Uterus (tissue), 2 donors: ENCODE data around the gene HPSE2.

Experiments used
- CTCF ChIP-seq, 4 experiments: fragments of 200-600 bp in 2 of 4; fragments of 450-650 bp in 2 of 4; sonication (generic) in 2 of 4; IDR thresholded peaks; one replicate each; pipeline ENCODE4 v1.5.1; 2016 to 2019; ENCODE audit warnings: antibody characterized with exemption in 4 of 4, mild to moderate bottlenecking in 2 of 4, moderate library complexity in 1 of 4
- POLR2A ChIP-seq, 2 donors: fragments of 450-650 bp; IDR thresholded peaks; one replicate each; pipeline ENCODE4 v1.6.1; 2016; ENCODE audit warnings: antibody characterized with exemption in 2 of 2, mild to moderate bottlenecking in 1 of 2, moderate library complexity in 1 of 2

DNA sequence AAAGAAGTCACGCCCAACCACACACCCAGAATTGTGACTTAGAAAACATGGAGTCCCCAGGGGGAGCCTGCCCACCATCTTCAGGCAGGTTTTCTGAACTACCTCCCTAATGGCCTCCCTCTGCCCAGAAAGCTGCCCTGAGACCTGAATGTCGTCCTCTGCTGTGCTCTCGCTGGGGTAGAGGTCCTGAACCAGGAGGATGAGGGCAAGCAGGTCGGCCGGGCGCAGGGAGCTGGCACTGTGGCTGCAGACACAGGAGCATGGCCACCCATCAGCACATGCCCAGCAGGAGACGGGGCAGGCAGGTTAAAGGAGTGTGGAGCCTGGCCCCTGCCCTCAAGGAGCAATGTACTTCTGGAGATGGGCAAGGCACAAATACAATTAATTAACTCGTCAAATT is 805.2 kb downstream of the HPSE2 start:
- TF ChIP-seq CTCF (IDR thresholded peaks at IDR 0.05) (no peak), POLR2A (IDR thresholded peaks at IDR 0.05) (no peak)
